Measurements from ENCODE around the gene ZNF581.
A peak's percentile ranks its signal among the peaks of the same experiment; 100 is the strongest.

The ZNF581 gene

GRCh38 chr19:55611300-55611982 is 32.0 kb upstream of the ZNF581 start:
- no peak for DNase-seq (ENCODE audit: low read depth)

DNA sequence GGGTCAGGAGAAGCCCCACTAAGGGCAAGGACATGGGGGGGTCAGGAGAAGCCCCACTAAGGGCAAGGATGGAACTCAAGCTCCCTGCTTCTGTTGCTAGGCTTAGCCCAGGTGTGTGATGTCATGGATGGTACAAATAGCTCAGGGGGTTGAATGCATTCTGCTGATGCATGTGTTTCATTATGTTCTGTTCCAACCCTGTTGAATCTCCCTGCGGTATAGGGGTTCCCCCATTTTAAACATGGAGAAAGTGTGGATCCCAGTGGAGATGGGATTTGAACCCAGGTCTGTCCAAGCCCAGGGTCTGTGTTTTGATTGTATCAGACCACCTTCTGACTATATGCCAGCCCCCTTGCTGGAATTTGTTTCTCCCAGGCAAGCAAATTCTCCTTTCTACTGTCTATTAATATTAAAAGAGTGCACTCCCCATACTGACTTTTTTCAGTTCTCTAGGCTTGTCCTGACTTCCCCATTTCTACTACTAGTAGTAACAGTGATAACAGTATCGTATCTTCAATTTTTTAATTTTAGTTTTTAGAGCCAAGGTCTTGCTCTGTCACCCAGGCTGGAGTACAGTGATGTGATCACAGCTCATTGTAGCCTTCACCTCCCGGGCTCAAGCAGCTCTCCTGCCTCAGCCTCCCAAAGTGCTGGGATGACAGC is 31.3 kb upstream of the ZNF581 start:
- no peak for DNase-seq (ENCODE audit: low read depth)

DNA sequence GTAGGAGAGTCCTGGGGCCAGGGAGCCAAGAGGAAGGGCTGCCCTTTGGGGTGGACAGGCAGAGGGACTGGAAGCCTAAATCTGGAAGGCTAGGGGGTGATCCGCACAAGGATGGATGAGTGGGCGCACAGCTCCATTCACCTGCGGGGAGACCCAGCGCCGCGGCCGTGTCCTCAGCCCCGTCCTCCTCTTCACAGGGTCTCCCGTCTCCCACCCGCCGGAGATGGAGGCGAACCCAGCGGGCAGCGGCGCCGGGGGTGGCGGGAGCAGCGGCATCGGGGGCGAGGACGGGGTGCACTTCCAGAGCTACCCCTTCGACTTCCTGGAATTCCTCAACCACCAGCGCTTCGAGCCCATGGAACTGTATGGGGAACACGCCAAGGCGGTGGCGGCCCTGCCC is 30.1 kb upstream of the ZNF581 start:
- DNase-seq (ENCODE audit: low read depth) = no peak

DNA sequence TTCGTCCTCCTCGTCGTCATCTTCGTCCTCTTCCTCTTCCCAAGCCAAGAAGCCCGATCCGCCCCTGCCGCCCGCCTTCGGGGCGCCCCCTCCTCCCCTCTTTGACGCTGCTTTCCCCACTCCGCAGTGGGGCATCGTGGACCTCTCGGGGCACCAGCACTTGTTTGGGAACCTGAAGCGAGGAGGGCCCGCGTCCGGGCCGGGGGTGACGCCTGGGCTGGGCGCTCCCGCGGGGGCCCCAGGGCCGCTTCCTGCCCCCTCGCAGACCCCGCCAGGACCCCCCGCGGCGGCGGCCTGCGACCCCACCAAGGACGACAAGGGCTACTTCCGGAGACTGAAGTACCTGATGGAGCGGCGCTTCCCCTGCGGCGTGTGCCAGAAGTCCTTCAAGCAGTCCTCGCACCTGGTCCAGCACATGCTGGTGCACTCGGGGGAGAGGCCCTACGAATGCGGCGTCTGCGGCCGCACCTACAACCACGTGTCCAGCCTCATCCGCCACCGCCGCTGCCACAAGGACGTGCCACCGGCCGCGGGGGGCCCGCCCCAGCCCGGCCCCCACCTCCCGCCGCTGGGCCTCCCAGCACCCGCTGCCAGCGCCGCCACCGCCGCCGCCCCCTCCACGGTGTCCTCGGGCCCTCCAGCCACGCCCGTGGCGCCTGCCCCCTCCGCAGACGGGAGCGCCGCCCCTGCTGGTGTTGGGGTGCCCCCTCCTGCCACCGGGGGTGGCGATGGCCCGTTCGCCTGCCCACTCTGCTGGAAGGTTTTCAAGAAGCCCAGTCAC is 29.3 kb upstream of the ZNF581 start:
- DNase-seq (ENCODE audit: low read depth) = no peak

DNA sequence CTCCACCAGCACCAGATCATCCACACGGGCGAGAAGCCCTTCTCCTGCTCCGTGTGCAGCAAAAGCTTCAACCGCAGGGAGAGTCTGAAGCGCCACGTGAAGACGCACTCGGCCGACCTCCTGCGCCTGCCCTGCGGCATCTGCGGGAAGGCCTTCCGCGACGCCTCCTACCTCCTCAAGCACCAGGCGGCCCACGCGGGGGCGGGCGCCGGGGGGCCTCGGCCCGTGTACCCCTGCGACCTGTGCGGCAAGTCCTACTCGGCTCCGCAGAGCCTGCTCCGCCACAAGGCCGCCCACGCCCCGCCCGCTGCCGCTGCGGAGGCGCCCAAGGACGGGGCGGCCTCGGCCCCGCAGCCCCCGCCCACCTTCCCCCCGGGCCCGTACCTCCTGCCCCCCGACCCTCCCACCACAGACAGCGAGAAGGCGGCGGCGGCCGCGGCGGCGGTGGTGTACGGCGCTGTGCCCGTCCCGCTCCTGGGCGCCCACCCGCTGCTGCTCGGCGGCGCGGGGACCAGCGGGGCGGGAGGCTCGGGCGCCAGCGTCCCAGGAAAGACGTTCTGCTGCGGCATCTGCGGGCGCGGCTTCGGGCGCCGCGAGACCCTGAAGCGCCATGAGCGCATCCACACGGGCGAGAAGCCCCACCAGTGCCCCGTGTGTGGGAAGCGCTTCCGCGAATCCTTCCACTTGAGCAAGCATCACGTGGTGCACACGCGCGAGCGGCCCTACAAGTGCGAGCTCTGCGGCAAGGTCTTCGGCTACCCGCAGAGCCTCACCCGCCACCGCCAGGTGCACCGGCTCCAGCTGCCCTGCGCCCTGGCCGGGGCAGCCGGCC is 28.5 kb upstream of the ZNF581 start:
- DNase-seq (ENCODE audit: low read depth) = no peak

- DNase-seq (ENCODE audit: low read depth) = no peak
Measured at GRCh38 chr19:55615543-55616394, 27.7 kb upstream of the ZNF581 start.

DNA sequence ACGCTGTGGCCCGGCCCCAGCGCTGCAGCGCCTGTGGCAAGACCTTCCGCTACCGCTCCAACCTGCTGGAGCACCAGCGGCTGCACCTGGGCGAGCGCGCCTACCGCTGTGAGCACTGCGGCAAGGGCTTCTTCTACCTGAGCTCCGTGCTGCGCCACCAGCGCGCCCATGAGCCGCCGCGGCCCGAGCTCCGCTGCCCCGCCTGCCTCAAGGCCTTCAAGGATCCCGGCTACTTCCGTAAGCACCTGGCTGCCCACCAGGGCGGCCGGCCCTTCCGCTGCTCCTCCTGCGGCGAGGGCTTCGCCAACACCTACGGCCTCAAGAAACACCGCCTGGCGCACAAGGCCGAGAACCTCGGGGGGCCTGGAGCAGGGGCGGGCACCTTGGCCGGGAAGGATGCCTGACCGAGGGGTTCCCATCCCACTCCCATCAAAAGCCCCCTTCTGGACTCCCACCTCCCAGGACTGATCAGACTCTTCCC is 27.0 kb upstream of the ZNF581 start:
- DNase-seq (ENCODE audit: low read depth) = no peak

- DNase-seq (ENCODE audit: low read depth) = no peak
Measured at GRCh38 chr19:55617426-55617825, 26.0 kb upstream of the ZNF581 start.

DNA sequence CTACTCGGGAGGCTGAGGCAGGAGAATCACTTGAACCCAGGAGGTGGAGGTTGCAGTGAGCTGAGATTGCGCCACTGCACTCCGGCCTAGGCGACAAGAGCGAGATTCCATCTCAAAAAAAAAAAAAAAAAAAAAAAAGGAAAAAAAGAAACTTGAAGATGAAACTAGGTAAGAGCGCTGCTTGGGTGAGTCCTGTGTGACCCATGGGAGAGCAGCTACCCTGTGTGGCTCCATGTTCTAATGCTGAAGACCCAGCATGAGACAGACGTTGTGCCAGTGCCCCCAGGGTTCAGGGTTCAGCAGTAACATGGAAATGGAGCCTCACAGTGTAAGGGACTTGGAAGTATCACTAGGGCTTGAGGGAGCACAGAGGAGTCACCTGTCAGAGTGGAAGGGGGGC is 25.0 kb upstream of the ZNF581 start:
- no peak for DNase-seq (ENCODE audit: low read depth)

- no peak for DNase-seq (ENCODE audit: low read depth)
Measured at GRCh38 chr19:55619286-55619685, 24.2 kb upstream of the ZNF581 start.

DNA sequence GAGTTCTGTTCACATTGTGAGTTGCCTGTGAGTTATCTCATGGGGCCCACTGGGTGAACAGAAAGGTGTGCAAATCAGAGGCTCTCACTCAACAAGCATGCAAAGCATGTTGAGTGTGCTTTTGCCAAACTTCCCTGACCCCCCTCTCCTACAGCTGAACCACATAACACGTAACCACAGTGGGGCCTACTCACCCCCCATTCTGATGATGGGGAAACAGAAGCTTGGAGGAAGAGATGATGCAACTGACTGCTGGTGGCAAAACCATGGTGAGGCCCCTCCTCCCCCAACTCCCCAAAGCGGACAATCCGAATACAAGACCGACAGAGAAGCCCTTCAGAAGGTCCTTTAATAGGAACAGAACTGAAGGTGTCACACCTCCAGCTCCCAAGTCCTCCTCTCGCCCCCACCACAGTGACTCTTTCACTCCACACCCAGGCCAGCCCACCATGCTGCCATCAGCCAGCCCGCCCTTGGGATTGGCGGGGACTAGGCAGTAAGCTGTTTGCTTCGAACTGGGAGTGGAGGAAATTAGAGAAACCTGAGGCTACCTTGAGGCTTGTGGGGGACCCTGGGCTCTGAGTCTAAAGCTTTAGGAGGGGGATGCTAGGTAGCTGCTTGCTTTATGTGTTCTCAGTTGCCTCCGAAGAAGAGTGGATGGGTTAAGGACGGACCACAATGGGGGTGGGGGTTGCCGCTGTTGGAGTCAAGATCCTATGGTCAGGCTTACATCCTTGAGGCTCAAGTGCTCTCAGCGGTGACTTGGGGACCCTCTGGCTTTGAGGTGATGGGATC is 22.8 kb upstream of the ZNF581 start:
- no peak for DNase-seq (ENCODE audit: low read depth)

DNA sequence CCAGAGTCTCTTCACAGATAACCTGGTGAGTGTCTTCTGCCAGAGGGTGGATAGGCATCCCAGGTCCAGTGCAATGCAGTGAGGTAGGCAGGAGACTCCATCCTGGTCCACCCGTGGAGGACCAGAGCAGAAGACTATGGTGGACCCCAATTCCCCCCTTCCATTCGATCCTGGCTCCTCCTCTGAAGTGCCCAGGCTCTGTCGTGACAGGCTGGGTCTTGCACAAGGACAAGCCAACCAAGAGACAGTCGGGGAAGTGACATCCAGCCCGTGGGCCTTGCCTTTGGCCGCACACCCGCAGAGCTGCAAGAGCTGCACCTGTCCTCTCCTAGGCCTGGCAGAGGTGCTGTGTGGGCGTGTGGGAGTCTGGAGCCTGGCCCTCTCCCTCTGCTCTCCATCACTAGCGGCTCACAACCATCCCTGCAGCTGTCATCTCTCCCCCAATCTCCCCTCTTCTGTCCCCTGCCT is 22.2 kb upstream of the ZNF581 start:
- DNase-seq (ENCODE audit: low read depth) = no peak

GRCh38 chr19:55621673-55622231 is 21.7 kb upstream of the ZNF581 start:
- DNase-seq (ENCODE audit: low read depth) = no peak

DNA sequence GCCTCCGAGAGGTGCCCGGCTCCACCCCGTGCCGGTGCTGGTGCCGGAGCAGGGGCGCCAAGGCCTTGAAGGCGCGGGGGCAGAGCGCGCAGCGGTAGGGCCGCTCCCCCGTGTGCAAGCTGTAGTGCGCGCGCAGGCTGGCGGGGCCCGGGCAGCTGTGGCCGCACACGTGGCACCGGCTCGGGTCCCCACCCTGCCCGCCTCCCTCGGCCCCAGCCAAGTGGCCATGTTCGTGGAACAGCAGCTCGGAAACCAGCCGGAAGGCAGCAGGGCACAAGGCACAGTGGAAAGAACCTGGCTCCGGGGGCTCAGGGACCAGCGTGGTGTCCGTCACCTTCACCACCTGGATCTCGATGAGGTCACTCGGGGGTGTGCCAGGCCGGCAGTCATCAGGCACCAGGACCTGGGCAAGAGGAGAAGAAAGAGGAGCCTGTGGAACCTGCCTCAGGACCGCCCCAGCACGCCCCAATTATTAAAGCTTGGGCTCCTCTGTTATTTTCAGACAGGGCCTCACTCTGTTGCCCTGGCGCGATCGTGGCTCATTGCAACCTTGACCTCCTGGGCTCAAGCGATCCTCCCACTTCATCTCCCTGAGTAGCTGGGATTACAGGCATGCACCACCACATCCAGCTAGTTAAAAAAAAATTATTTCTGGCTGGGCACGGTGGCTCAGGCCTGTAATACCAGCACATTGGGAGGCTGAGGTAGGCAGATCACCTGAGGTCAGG is 21.0 kb upstream of the ZNF581 start:
- DNase-seq (ENCODE audit: low read depth) = no peak

- no peak for DNase-seq (ENCODE audit: low read depth)
Measured at GRCh38 chr19:55623130-55623529, 20.3 kb upstream of the ZNF581 start.

DNA sequence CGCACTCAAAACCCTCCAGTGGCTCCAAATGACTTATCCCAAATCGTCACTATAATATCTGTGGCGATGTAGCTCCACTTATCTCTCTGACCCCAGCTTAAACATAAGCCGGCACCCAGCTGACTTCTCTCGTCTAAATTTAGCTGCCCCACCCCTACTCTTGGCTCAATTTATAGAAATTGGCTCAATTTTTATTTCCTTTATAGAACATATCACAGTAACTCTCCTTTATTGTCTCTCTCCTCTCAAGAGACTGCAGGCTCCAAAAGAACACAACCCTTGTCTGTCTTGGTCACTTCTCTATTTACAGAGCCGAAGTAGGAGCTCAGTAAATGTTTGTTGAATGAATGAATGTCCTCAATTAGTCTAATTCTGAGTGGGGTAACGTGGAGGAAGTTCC is 19.9 kb upstream of the ZNF581 start:
- no peak for DNase-seq (ENCODE audit: low read depth)

DNA sequence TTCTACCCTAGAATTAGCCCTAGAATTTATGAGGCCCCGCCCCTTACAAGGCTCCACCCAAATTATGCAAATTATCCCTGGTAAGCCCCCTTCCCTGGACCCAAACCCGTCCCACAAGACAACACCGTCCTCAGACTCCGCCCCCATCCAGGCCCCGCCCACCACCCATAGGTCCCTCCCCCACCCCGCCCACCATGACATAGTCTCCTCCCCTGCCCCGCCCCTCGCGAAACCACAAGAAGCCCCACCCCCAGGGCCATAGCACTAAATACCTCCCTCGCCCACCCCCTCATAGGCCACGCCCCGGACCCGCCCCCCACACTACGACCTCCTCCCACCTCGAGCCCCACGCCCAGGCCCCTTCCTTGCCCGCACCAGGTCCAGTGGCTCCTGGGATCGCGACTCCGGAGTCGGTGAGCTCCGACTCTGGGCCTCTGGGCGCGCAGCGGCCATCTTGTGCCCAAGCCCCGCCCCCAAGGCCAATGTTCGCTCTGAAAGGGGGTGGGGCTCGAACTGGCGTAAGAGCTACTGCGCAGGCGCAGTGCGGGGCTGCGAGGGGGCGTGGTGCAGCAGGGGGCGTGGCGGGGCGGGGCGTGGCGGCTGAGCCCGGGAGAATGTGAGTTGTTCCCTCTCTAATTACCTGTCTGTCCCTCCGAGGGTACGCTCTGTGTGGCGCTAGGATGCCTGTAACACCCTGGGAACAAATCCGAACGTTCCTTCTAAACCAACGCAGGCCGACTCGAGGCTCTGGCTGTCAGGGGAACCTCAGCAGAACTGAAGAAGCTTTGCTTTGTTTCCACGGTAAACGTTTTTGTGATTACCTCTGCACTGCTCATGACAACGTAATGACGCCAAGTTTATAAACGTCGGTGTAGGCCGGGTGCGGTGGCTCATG is 19.1 kb upstream of the ZNF581 start, which contains the start of gene ZNF784:
Gene ZNF784 (minus strand): TSS at position 458 of the 895 bp plus-strand sequence. CDS start 5 bp downstream, at position 453.
- peak; percentile 87 for DNase-seq (ENCODE audit: low read depth)

GRCh38 chr19:55625004-55625326 is 18.5 kb upstream of the ZNF581 start:
- DNase-seq (ENCODE audit: low read depth) = no peak

Measured in stimulated activated CD8-positive, alpha-beta memory T cell treated with anti-CD3 and anti-CD28 coated beads, Interleukin-4, amount 100 ng/mL, for 24 hours (primary cell).